Ishikawa (cell line): Measurements from ENCODE around the gene FSTL1.

Experiments used
- CREB1 ChIP-seq: IDR thresholded peaks from 2 replicates; pipeline ENCODE4 v1.6.1; 2012; ENCODE audit warnings: low read depth
- EP300 ChIP-seq: IDR thresholded peaks from 2 replicates; pipeline ENCODE4 v1.6.1; 2012; ENCODE audit warnings: borderline replicate concordance
- NFIC ChIP-seq: IDR thresholded peaks from 2 replicates; pipeline ENCODE4 v1.6.1; 2012
- TAF1 ChIP-seq: IDR thresholded peaks from 2 replicates; pipeline ENCODE4 v1.6.1; 2012; ENCODE audit warnings: low read depth, mild to moderate bottlenecking
- TCF12 ChIP-seq: IDR thresholded peaks from 2 replicates; pipeline ENCODE4 v1.6.1; 2012; ENCODE audit warnings: low read depth
- TEAD4 ChIP-seq: IDR thresholded peaks from 2 replicates; pipeline ENCODE4 v1.6.1; 2012
- YY1 ChIP-seq: IDR thresholded peaks from 2 replicates; pipeline ENCODE4 v1.6.1; 2012; ENCODE audit warnings: low read depth
- ZBTB7A ChIP-seq: IDR thresholded peaks from 2 replicates; pipeline ENCODE4 v1.6.1; 2012; ENCODE audit warnings: low read depth
- TF ChIP-seq, protein P1 (sequence below): IDR thresholded peaks from 2 replicates; pipeline ENCODE4 v1.6.1; 2012; ENCODE audit warnings: low read depth, mild to moderate bottlenecking

DNA sequence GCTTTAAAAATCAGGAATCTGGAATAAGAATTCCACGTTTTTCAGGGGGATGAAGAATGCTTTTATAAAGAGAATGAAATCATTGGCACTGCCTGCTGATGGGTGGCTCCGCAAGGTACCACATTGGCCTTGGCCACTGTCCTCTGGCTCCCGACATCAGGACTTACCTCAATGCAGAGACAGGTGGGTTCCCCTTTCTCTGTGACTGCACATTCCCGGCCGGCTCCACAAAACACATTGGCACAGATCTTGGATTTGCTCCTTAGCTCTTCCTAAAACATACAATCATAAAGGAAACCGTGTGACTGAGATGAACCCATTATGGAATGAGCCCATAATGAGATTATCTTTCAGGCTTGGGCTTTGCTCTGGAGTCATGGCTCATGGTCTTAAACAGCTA lies 35.0 kb downstream of the FSTL1 start:
- no peak for TF ChIP-seq TEAD4
- no peak for TF ChIP-seq TAF1
- TF ChIP-seq ZBTB7A = no peak
- TF ChIP-seq NFIC = no peak
- TF ChIP-seq EP300 = no peak
- TF ChIP-seq YY1 = no peak
- no peak for TF ChIP-seq TCF12
- no peak for TF ChIP-seq CREB1
- TF ChIP-seq, protein P1, sequence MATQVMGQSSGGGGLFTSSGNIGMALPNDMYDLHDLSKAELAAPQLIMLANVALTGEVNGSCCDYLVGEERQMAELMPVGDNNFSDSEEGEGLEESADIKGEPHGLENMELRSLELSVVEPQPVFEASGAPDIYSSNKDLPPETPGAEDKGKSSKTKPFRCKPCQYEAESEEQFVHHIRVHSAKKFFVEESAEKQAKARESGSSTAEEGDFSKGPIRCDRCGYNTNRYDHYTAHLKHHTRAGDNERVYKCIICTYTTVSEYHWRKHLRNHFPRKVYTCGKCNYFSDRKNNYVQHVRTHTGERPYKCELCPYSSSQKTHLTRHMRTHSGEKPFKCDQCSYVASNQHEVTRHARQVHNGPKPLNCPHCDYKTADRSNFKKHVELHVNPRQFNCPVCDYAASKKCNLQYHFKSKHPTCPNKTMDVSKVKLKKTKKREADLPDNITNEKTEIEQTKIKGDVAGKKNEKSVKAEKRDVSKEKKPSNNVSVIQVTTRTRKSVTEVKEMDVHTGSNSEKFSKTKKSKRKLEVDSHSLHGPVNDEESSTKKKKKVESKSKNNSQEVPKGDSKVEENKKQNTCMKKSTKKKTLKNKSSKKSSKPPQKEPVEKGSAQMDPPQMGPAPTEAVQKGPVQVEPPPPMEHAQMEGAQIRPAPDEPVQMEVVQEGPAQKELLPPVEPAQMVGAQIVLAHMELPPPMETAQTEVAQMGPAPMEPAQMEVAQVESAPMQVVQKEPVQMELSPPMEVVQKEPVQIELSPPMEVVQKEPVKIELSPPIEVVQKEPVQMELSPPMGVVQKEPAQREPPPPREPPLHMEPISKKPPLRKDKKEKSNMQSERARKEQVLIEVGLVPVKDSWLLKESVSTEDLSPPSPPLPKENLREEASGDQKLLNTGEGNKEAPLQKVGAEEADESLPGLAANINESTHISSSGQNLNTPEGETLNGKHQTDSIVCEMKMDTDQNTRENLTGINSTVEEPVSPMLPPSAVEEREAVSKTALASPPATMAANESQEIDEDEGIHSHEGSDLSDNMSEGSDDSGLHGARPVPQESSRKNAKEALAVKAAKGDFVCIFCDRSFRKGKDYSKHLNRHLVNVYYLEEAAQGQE = no peak
